Hindlimb muscle (tissue), 1 donor: ENCODE data around the gene ZNF174. TPM values are rescaled to one million over a fixed set of nuclear protein-coding genes. Genes with fewer than 3 reads are reported as not detected.
A peak's percentile ranks its signal among the peaks of the same experiment; 100 is the strongest.

Source experiments
- DNase-seq: peaks from one replicate; pipeline ENCODE4 v3.0.0-alpha.2; 2013
- polyA plus RNA-seq: library from polyadenylated mRNA; unstranded; fragments of 120-200 nt; gene quantifications from one replicate; pipeline ENCODE4 v1.2.1, GENCODE V29; 2013; ENCODE audit not compliant: insufficient read length

Gene ZNF174
- 7.8 TPM for polyA plus RNA-seq

GRCh38 chr16:3400779-3401688 lies at the start of gene ZNF174, which contains the start of gene ZSCAN32:
ZNF174 (plus strand) TSS chr16:3401215; CDS start chr16:3402005, 790 bp downstream.
ZSCAN32 (minus strand) TSS chr16:3401004; CDS start chr16:3397557, 3,447 bp downstream.
- DNase-seq = peak; percentile 99

- no peak for DNase-seq
These were observed 45.4 kb upstream of the ZNF174 start, which contains the start of gene OR2C1 for GRCh38 chr16:3355589-3355988. OR2C1 (plus strand) TSS chr16:3355889; CDS start chr16:3355941, 52 bp downstream.

GRCh38 chr16:3356118-3356517 lies 44.9 kb upstream of the ZNF174 start:
- DNase-seq = no peak

GRCh38 chr16:3358871-3359270 lies 42.1 kb upstream of the ZNF174 start:
- no peak for DNase-seq

- no peak for DNase-seq
These were observed 38.1 kb upstream of the ZNF174 start for GRCh38 chr16:3362931-3363330.

- DNase-seq = no peak
These were observed 37.2 kb upstream of the ZNF174 start for GRCh38 chr16:3363793-3364192.

GRCh38 chr16:3364774-3365427 lies 36.1 kb upstream of the ZNF174 start:
- peak; percentile 72 for DNase-seq

GRCh38 chr16:3369073-3369472 lies 31.9 kb upstream of the ZNF174 start:
- DNase-seq = no peak

GRCh38 chr16:3375680-3376079 lies 25.3 kb upstream of the ZNF174 start:
- DNase-seq = no peak

GRCh38 chr16:3377917-3378316 lies 23.1 kb upstream of the ZNF174 start:
- no peak for DNase-seq

- DNase-seq = no peak
These were observed 18.0 kb upstream of the ZNF174 start for GRCh38 chr16:3383045-3383448.

- DNase-seq = no peak
These were observed 12.7 kb upstream of the ZNF174 start for GRCh38 chr16:3388325-3388724.

GRCh38 chr16:3389663-3390338 lies 11.2 kb upstream of the ZNF174 start:
- DNase-seq = no peak

GRCh38 chr16:3400446-3400778 lies 603 bp upstream of the ZNF174 start:
- no peak for DNase-seq

GRCh38 chr16:3401719-3402397 lies 843 bp downstream of the ZNF174 start:
- DNase-seq = no peak

GRCh38 chr16:3408561-3409197 lies 7.7 kb downstream of the ZNF174 start:
- no peak for DNase-seq

- no peak for DNase-seq
These were observed 12.8 kb downstream of the ZNF174 start for GRCh38 chr16:3413730-3414379.

- DNase-seq = no peak
These were observed 30.8 kb downstream of the ZNF174 start for GRCh38 chr16:3431779-3432219.

GRCh38 chr16:3434373-3434772 lies 33.4 kb downstream of the ZNF174 start:
- DNase-seq = no peak

GRCh38 chr16:3439637-3440036 lies 38.6 kb downstream of the ZNF174 start:
- no peak for DNase-seq
